GM12878 (cell line): ENCODE data around the gene RRP1B. TPM values are rescaled to one million over a fixed set of nuclear protein-coding genes. Genes with fewer than 3 reads are reported as not detected.
A peak's percentile ranks its signal among the peaks of the same experiment; 100 is the strongest.

Source experiments
- ATAC-seq: fragments of 200-7000 bp; cut with Tn5 transposase; 3 replicates; pipeline ENCODE4 v1.9.1; 2020; ENCODE audit warnings: mild to moderate bottlenecking, moderate library complexity
- BruUV-seq: library from RNA; stranded (reverse); fragments of 400-500 nt; replicated peaks from 2 replicates; lab custom pipeline; 2021; lab: Mats Ljungman, UMichigan
- CTCF ChIA-PET: fragments of 300-600 bp; sonication (Branson Sonifier 250); formaldehyde crosslinking; extraction: SDS; loops from one replicate; lab custom pipeline; 2021; ENCODE audit warnings: inconsistent platforms; lab: Yijun Ruan, JAX
- POLR2A ChIA-PET: fragments of 350-600 bp; formaldehyde crosslinking; extraction: SDS; loops from one replicate; lab custom pipeline; 2021; ENCODE audit warnings: inconsistent platforms; lab: Charles Lee
- RAD21 ChIA-PET: fragments of 300-600 bp; sonication (Branson Sonifier 250); formaldehyde crosslinking; loops from one replicate; lab custom pipeline; 2023; ENCODE audit warnings: antibody characterized with exemption; ENCODE audit not compliant: unreplicated experiment; lab: Charles Lee
- SMC1A ChIA-PET: fragments of 300-600 bp; sonication (Branson Sonifier 250); formaldehyde crosslinking; loops from one replicate; lab custom pipeline; 2023; ENCODE audit not compliant: unreplicated experiment, uncharacterized antibody; lab: Charles Lee
- DNase-seq: peaks from one replicate; pipeline ENCODE4 v3.0.0-alpha.2; 2011; ENCODE audit warnings: low read depth, low spot score
- FAIRE-seq: peaks from 3 replicates; lab custom pipeline; 2011; peaks lifted over from hg19 to GRCh38; lab: Jason Lieb, UNC
- H2AFZ ChIP-seq: 2 replicates; pipeline ENCODE4 v1.6.0; 2011; ENCODE audit warnings: low read depth, low read length, control low read depth; ENCODE audit not compliant: control insufficient read depth
- H3K27ac ChIP-seq: 2 replicates; pipeline ENCODE4 v1.5.1; 2011; ENCODE audit warnings: control low read depth; ENCODE audit not compliant: control insufficient read depth, insufficient read depth
- H3K27me3 ChIP-seq, 2 experiments: replicated peaks in 1 of 2; 2 replicates each; pipeline versions ENCODE4 v1.6.0 to v1.6.1; 2011; ENCODE audit warnings: low read length in 1 of 2; ENCODE audit not compliant: control insufficient read depth in 2 of 2, insufficient read depth in 2 of 2
- H3K36me3 ChIP-seq, 2 experiments: 2 replicates each; pipeline ENCODE4 v1.5.1; 2011; ENCODE audit warnings: low read length in 1 of 2; ENCODE audit not compliant: control insufficient read depth in 2 of 2, insufficient read depth in 2 of 2
- H3K4me1 ChIP-seq: 2 replicates; pipeline ENCODE4 v1.6.1; 2011; ENCODE audit warnings: mild to moderate bottlenecking, low read length, moderate library complexity, mixed read lengths; ENCODE audit not compliant: control insufficient read depth, insufficient read depth
- H3K4me2 ChIP-seq: 2 replicates; pipeline ENCODE4 v1.6.0; 2011; ENCODE audit warnings: control low read depth; ENCODE audit not compliant: control insufficient read depth, insufficient read depth
- H3K4me3 ChIP-seq: fragments of 200-600 bp; sonication (generic); 2 replicates; pipeline ENCODE4 v1.5.1; 2016
- H3K79me2 ChIP-seq: 2 replicates; pipeline ENCODE4 v1.6.0; 2011; ENCODE audit warnings: low read length; ENCODE audit not compliant: control insufficient read depth, insufficient read depth
- H3K9ac ChIP-seq: 2 replicates; pipeline ENCODE4 v1.8.0; 2011; ENCODE audit warnings: low read length, control low read depth, mixed read lengths; ENCODE audit not compliant: control insufficient read depth, insufficient read depth
- H3K9me3 ChIP-seq: replicated peaks from 3 replicates; pipeline ENCODE4 v1.5.1; 2011; ENCODE audit warnings: mild to moderate bottlenecking, low read length; ENCODE audit not compliant: control insufficient read depth, insufficient read depth
- H4K20me1 ChIP-seq: 2 replicates; pipeline ENCODE4 v1.6.0; 2011; ENCODE audit not compliant: control insufficient read depth, insufficient read depth
- DPF2 ChIP-seq: fragments of 450-650 bp; IDR thresholded peaks from 2 replicates; pipeline ENCODE4 v1.6.1; 2017; ENCODE audit warnings: mild to moderate bottlenecking
- HDGF ChIP-seq: fragments of 450-650 bp; IDR thresholded peaks from 2 replicates; pipeline ENCODE4 v1.6.1; 2016; ENCODE audit warnings: antibody characterized with exemption
- IKZF1 ChIP-seq: fragments of 450-650 bp; conservative IDR thresholded peaks from 2 replicates; pipeline ENCODE4 v1.6.1; 2017; ENCODE audit warnings: antibody characterized with exemption, mild to moderate bottlenecking
- POLR2A ChIP-seq: IDR thresholded peaks from 2 replicates; pipeline ENCODE4 v1.6.1; 2011; ENCODE audit warnings: low read depth, mild to moderate bottlenecking, low read length
- RCOR1 ChIP-seq: conservative IDR thresholded peaks from 2 replicates; pipeline ENCODE4 v1.6.1; 2012; ENCODE audit warnings: low read depth, low read length, improper control_type of control experiment
- WRNIP1 ChIP-seq: IDR thresholded peaks from 2 replicates; pipeline ENCODE4 v1.6.1; 2011; ENCODE audit warnings: low read depth, low read length, improper control_type of control experiment, borderline replicate concordance
- WGBS: methylation state at CpG from one replicate; pipeline ENCODE4 v1.1.6; 2016; ENCODE audit warnings: low lambda C conversion rate; ENCODE audit not compliant: insufficient replicate concordance, insufficient coverage; ENCODE audit errors: missing lambda C conversion rate; 5-methylcytosine and 5-hydroxymethylcytosine counted together
- in situ Hi-C: fragments of 300-500 bp; cut with MboI; formaldehyde crosslinking; loops from 9 replicates; pipeline ENCODE4 v1.14.3; 2018; ENCODE audit warnings: mixed read lengths
- intact Hi-C: fragments of 100-400 bp; cut with micrococcal nuclease; formaldehyde crosslinking; loops from one replicate; pipeline ENCODE4 v1.14.2; 2022; ENCODE audit not compliant: unreplicated experiment
- polyA plus RNA-seq, 11 experiments: library from polyadenylated mRNA; depleted of rRNA in 4 of 11; unstranded in 6 of 11; stranded (reverse) in 5 of 11; fragments of >200 nt; fragmentation: Nextera tagmentation in 4 of 11; fragmentation: Illumina TruSeq in 1 of 11; extraction: Ambion mirVana in 4 of 11; extraction: Trizol in 1 of 11; gene quantifications; 1 replicate in 1 of 11; 2 replicates in 10 of 11; pipeline versions ENCODE4 v1.2.1 to v1.2.3, GENCODE V29; 2011 to 2016; ENCODE audit warnings: inconsistent platforms in 2 of 11, missing spikeins in 2 of 11, low read depth in 1 of 11
- total RNA-seq, 4 experiments: library from RNA; depleted of rRNA in 3 of 4; stranded (reverse); fragments of >200 nt in 3 of 4; fragmentation: Illumina TruSeq in 1 of 4; extraction: Trizol in 1 of 4; gene quantifications; 2 replicates each; pipeline versions ENCODE4 v1.2.1 to v1.2.3, GENCODE V29; 2013 to 2021
- TF ChIP-seq, protein P1 (sequence below): IDR thresholded peaks from 2 replicates; pipeline ENCODE4 v1.6.1; 2012; ENCODE audit warnings: improper control_type of control experiment, low read depth, low read length; ENCODE audit not compliant: insufficient replicate concordance
- TF ChIP-seq, protein P2 (sequence below): IDR thresholded peaks from 2 replicates; pipeline ENCODE4 v1.6.1; 2011; ENCODE audit warnings: low read depth, mild to moderate bottlenecking, low read length, moderate library complexity, borderline replicate concordance; ENCODE audit errors: extremely low read depth
- TF ChIP-seq, protein P3 (sequence below): fragments of 450-650 bp; formaldehyde crosslinking; IDR thresholded peaks from 2 replicates; pipeline ENCODE4 v1.5.0; 2022; ENCODE audit warnings: mild to moderate bottlenecking, missing genetic modification characterization

The RRP1B gene
- total and polyA plus RNA-seq, 10 of the 15 experiments (the other 5 are each of a cell fraction or from before 2014, with no cell fraction given), result 8.1 to 57.4 (median 38.1) TPM

DNA sequence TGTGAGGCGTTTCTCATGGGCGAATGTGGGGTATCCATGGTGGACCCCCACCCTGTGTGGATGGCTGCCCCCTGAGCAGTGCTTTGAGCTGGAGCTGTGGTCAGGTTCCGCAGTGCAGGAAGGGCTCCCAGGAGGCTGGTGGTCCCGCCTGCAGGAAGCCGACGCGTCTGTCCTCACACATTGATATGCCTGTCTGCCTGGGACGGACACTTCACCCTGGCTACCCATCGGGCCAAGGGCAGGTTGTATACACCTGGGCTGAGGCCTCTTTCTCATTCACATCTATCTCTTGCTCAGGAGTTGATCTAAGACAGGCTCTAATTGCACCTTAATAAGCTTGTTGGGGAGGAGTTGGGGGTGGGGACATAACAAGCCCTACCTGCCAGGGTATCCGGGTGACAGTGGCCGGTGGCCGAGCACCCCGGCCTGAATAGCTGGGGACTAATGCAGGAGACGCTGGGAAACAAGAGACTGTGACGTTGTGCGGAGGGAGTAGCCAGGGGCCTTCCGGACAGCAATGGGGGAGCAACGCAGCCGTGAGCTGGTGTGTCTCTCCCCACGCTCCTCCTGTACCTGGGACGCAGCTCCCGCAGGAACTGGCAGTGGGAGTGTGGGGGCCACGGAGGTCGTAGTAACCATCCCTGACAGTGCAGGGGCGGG is 81.3 kb downstream of the RRP1B start:
- 75% methylated on average over 24 of the region's 25 CpGs for WGBS
- peaks cover 11 to 22% of the 10 kb centered on the region in 2 experiments; a peak in 3 of 4 replicates for H3K36me3 ChIP-seq
- no peak for DNase-seq
- H3K4me2 ChIP-seq, result no peak overlapping the region
- ChIA-PET CTCF (no interaction called here), RAD21 (no interaction called here), SMC1A (no interaction called here), POLR2A (no interaction called here)
- no peak overlapping the region for H3K9ac ChIP-seq
- no peak for FAIRE-seq
- H4K20me1 ChIP-seq, result no peaks in the 10 kb centered on the region; the same call in 1 of the 2 replicates
- peak; percentile 36; the same call in 2 of the 3 replicates for ATAC-seq
- H2AFZ ChIP-seq, result no peak overlapping the region
- H3K4me1 ChIP-seq, result no peaks in the 10 kb centered on the region
- intact Hi-C loops (no loop called here), in situ Hi-C loops (no loop called here)
- no peaks in the 10 kb centered on the region for H3K9me3 ChIP-seq
- TF ChIP-seq IKZF1, result no peak
- TF ChIP-seq WRNIP1, result no peak
- TF ChIP-seq DPF2, result no peak
- TF ChIP-seq, protein P1, sequence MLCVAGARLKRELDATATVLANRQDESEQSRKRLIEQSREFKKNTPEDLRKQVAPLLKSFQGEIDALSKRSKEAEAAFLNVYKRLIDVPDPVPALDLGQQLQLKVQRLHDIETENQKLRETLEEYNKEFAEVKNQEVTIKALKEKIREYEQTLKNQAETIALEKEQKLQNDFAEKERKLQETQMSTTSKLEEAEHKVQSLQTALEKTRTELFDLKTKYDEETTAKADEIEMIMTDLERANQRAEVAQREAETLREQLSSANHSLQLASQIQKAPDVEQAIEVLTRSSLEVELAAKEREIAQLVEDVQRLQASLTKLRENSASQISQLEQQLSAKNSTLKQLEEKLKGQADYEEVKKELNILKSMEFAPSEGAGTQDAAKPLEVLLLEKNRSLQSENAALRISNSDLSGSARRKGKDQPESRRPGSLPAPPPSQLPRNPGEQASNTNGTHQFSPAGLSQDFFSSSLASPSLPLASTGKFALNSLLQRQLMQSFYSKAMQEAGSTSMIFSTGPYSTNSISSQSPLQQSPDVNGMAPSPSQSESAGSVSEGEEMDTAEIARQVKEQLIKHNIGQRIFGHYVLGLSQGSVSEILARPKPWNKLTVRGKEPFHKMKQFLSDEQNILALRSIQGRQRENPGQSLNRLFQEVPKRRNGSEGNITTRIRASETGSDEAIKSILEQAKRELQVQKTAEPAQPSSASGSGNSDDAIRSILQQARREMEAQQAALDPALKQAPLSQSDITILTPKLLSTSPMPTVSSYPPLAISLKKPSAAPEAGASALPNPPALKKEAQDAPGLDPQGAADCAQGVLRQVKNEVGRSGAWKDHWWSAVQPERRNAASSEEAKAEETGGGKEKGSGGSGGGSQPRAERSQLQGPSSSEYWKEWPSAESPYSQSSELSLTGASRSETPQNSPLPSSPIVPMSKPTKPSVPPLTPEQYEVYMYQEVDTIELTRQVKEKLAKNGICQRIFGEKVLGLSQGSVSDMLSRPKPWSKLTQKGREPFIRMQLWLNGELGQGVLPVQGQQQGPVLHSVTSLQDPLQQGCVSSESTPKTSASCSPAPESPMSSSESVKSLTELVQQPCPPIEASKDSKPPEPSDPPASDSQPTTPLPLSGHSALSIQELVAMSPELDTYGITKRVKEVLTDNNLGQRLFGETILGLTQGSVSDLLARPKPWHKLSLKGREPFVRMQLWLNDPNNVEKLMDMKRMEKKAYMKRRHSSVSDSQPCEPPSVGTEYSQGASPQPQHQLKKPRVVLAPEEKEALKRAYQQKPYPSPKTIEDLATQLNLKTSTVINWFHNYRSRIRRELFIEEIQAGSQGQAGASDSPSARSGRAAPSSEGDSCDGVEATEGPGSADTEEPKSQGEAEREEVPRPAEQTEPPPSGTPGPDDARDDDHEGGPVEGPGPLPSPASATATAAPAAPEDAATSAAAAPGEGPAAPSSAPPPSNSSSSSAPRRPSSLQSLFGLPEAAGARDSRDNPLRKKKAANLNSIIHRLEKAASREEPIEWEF, result no peak
- TF ChIP-seq, protein P2, sequence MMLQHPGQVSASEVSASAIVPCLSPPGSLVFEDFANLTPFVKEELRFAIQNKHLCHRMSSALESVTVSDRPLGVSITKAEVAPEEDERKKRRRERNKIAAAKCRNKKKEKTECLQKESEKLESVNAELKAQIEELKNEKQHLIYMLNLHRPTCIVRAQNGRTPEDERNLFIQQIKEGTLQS, result no peak
- TF ChIP-seq, protein P3, sequence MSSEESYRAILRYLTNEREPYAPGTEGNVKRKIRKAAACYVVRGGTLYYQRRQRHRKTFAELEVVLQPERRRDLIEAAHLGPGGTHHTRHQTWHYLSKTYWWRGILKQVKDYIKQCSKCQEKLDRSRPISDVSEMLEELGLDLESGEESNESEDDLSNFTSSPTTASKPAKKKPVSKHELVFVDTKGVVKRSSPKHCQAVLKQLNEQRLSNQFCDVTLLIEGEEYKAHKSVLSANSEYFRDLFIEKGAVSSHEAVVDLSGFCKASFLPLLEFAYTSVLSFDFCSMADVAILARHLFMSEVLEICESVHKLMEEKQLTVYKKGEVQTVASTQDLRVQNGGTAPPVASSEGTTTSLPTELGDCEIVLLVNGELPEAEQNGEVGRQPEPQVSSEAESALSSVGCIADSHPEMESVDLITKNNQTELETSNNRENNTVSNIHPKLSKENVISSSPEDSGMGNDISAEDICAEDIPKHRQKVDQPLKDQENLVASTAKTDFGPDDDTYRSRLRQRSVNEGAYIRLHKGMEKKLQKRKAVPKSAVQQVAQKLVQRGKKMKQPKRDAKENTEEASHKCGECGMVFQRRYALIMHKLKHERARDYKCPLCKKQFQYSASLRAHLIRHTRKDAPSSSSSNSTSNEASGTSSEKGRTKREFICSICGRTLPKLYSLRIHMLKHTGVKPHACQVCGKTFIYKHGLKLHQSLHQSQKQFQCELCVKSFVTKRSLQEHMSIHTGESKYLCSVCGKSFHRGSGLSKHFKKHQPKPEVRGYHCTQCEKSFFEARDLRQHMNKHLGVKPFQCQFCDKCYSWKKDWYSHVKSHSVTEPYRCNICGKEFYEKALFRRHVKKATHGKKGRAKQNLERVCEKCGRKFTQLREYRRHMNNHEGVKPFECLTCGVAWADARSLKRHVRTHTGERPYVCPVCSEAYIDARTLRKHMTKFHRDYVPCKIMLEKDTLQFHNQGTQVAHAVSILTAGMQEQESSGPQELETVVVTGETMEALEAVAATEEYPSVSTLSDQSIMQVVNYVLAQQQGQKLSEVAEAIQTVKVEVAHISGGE (CRISPR knock-in tag), result no peak
- no peak for TF ChIP-seq RCOR1
- no peak for TF ChIP-seq HDGF
- TF ChIP-seq POLR2A, result peak; percentile 22; the same call in 1 of the 2 replicates
- H3K79me2 ChIP-seq, result no peaks in the 10 kb centered on the region
- no peak overlapping the region for H3K4me3 ChIP-seq
- no peaks in the 10 kb centered on the region for H3K27me3 ChIP-seq
- H3K27ac ChIP-seq, result no peak overlapping the region
- no TSS peak for BruUV-seq
